Measurements from ENCODE around the gene CTSD.

The CTSD gene

DNA sequence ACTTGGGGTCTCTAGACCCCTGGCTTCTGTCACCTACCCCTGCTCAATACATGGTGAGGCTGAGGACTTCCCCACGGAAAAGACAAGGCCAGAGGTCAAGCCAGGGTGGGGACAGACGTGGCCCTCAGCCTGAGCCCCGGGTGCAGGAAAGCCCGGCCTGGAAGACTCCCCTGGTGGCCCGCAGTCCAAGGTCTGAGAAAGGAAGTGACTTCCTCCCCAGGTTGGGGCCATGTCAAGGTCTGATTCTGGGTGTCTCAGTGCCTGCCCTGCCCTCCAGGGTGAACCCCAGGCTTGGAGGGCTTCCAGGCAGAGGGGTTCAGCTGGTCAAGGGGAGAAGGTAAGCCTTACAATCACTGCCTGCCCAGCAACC lies 3.9 kb downstream of the CTSD start:
- DNase-seq, result no peak
- TF ChIP-seq POLR2A (IDR thresholded peaks at IDR 0.05; ENCODE audit: low read length), result no peak

DNA sequence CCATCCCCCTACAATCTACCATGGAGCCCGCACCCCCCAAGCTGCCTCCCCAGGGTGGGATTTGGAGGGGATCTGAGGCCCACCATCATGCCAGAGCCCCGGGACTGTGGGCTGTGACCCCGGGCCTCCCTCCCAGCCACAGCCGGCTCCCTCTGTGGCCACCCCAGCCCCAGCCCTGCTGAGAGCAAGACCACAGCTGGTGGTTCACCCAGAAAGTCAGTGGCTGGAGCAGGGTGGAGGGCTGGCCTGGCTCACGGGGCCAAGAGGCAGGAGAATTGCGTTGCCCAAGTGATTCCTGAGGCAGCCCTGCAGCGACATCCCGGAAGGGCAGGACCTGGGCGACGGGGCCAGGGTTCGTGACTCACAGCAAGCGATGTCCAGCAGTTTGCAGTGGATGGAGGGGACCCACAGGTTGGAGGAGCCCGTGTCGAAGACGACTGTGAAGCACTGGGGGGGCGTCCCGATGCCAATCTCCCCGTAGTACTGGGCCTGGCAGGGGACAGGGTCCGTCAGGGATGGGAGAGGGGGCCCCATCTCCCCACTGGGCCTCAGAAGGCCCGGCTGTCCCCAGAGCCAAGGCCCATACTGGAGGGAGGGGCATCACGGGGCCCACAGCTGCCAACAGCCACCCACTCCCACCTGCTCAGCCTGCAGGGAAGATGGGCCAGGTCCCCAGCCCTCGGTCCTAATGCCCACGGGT lies 4.4 kb downstream of the CTSD start:
- TF ChIP-seq GATA1 (IDR thresholded peaks at IDR 0.05; ENCODE audit: low read depth, low read length), result no peak
- no peak for TF ChIP-seq POLR2A (IDR thresholded peaks at IDR 0.05; ENCODE audit: low read length)
- DNase-seq, result no peak

DNA sequence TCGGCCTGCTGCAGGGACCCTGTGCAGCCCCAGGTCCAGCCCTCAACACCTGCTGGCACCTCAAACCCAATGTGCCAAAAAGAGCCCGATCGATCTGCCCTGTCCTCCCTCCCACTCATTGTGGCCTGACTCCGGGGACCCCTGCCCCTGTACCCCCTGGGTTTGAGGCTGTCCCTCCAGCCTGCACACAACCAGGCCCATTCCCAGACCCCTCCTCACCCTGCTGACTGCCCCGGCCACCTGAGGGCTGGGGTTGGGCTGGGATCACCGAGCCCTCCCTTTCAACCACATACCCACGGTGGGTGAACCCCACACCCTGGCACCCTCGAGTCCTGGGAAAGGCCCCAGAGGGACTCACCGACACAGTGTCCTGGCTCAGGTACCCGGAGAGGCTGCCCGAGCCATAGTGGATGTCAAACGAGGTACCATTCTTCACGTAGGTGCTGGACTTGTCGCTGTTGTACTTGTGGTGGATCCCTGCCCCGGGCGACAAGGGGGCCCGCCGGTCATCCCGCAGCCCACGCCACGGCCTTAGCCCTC lies 5.0 kb downstream of the CTSD start:
- TF ChIP-seq POLR2A (IDR thresholded peaks at IDR 0.05; ENCODE audit: low read length) (no peak), GATA1 (IDR thresholded peaks at IDR 0.05; ENCODE audit: low read depth, low read length) (no peak)
- no peak for DNase-seq

DNA sequence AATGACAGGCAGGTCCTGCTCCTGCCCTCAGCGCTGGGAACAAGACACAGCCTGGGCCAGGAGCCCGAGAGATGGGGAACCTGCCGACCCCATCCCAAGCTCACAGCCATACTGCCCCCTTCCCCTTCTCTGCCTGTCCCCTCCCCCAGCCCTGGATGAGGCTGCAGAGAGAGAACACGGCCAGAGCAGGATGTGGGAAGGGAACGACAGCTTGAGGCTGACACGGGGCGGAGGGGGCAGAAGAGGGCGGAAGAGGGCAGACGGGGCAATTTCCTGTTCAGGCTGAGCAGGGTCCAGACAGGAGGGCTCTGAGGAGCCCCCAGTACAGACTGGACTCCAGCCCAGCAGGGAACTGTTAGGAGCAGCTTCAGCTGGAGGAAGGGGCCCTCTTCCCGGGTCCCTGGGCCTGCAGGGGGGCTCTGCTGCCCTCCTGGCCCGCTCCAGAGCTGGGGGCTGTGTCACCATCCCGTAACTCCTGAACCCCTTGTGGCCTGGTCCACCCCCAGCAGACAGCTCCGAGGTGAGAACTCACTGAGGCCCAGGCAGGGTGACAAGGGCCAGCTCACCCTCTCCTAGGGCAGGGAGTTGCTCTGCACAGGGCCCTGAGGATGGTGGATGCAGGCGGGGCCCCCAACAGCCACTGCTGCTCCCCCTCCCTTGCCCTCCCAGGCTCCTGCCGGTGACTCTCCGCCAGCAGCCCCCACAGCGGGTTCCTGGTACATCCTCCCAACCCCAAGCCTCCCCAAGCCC lies 5.7 kb downstream of the CTSD start:
- DNase-seq, result no peak
- TF ChIP-seq POLR2A (IDR thresholded peaks at IDR 0.05; ENCODE audit: low read length), result no peak
- no peak for TF ChIP-seq GATA1 (IDR thresholded peaks at IDR 0.05; ENCODE audit: low read depth, low read length)

DNA sequence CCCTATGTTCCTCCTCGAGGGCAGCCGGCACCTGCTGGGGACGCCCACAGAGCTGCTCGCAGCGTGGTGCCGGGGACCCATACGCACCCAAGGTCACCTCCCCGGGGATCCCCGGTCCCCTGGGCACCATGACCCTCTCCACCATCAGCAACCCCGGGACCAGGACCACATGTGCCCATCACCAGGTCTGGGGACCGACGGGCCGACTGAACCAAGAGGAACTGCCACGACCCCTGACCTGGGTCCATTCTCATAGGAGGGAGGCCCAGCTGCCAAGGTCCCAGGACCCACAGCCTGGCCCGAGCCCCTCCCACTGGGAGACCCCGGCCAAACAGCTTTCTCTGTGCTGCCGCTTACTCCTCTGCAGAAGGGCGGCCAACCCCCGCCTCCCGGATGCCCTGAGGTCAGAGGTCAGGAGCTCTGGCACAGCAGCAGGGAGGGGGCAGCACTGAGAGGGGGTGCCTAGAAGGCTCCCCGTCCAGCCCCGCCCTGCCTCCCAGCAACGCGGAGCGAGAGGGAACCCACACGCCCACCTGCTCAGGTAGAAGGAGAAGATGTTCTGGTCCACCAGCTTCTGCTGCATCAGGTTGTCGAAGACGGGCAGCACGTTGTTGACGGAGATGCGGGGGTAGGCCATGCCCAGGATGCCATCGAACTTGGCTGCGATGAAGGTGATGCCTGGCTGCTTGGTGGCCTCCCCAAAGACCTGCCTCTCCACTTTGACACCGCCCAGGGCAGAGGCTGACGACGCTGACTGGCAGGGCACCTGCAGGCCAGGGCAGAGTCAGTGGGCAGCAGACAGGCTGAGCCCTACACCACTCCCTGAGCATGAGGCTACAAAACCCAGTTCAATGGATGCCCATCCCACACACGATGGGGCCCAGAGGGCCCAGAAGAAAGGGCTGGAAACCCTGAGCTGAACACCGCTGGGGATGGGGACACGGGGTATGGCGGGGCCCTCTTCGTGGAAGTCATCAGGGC lies 6.6 kb downstream of the CTSD start:
- TF ChIP-seq POLR2A (IDR thresholded peaks at IDR 0.05; ENCODE audit: low read length) (no peak), GATA1 (IDR thresholded peaks at IDR 0.05; ENCODE audit: low read depth, low read length) (no peak)
- no peak for DNase-seq

DNA sequence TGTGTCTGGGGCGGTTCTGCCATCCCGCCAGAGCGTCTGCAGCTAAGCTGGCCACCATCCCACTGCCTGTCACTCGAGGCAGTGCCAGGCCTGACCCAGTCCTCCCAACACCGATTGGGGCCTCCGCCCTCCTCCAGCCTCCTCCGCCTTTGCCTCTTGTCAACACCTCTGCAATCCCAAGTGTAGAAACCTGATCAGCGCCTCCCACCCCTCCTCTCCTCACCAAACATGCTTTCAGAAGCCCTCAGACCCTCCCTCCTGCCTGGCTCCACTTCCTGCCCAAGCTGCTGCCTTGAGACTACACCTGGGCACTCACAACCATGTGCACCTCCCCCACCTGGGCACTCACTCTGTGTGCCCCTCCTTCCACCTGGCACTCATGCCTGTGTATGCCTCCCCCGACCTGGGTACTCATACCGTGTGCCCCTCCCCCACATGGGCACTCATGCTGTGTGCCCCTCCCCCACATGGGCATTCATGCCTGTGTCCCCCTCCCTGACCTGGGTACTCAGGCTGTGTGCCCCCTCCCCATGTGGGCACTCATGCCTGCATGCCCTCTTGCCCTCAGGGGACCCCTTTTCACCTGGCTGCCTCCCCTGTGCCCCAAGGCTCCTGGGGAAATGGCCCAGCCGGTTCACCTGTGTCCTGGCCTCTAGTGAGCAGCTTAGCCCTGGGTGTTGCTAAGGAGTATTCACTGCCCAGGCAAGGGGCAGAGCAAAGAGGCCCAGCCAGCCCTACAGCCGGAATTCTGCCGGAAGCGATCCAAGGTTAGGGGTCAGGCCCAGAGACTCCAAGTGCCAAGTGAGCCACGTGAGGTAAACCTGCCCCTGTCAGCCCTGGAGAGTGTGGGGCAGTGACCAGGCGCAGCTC lies 7.8 kb downstream of the CTSD start:
- no peak for DNase-seq
- no peak for TF ChIP-seq POLR2A (IDR thresholded peaks at IDR 0.05; ENCODE audit: low read length)
- TF ChIP-seq GATA1 (IDR thresholded peaks at IDR 0.05; ENCODE audit: low read depth, low read length), result no peak

DNA sequence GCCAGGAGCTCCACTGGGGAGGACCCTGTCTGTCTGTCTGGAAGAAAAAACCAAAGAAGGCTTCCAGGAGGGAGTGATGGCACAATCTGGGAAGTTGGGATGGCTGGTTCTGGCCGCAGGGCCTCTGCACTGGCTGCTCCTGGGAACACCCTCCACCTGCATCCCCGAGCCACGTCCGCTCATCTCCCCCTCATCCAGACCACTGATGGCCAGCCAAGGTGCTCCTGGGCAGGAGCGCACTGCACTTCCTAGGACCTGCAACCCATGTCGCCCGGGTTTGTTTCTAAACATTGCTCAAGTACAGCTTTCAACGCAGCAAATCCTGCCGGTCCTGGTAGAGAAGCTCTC lies 8.4 kb downstream of the CTSD start:
- TF ChIP-seq GATA1 (IDR thresholded peaks at IDR 0.05; ENCODE audit: low read depth, low read length) (no peak), POLR2A (IDR thresholded peaks at IDR 0.05; ENCODE audit: low read length) (no peak)
- no peak for DNase-seq

DNA sequence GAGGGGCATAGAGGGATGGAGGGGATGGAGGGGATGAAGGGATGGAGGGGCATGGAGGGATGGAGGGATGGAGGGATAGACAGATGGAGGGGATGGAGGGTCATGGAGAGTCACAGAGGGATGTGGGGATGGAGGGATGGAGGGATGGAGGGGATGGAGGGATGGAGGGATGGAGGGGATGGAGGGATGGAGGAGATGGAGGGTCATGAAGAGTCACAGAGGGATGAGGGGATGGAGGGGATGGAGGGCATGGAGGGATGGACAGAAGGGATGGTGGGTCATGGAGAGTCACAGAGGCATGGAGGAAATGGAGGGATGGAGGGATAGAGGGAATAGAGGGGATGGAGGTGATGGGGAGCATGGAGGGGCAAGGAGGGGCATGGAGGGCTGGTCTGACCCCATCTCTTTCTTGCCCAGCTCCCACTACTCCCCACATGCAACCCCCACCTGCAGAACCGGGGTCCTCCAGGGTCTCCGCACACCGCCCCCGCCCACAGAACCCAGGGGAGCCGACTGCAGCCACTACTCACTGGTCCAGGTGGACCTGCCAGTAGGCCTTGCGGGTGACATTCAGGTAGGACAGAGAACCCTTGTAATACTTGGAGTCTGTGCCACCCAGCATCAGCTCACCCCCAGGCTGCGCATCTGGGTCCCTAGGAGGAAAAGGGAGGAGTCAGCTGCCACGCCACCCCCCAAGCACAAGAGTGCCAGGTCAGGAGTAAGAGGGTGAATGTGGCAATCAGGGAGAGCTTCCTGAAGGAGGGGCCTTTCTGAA lies 9.2 kb downstream of the CTSD start:
- no peak for TF ChIP-seq POLR2A (IDR thresholded peaks at IDR 0.05; ENCODE audit: low read length)
- TF ChIP-seq GATA1 (IDR thresholded peaks at IDR 0.05; ENCODE audit: low read depth, low read length), result no peak

DNA sequence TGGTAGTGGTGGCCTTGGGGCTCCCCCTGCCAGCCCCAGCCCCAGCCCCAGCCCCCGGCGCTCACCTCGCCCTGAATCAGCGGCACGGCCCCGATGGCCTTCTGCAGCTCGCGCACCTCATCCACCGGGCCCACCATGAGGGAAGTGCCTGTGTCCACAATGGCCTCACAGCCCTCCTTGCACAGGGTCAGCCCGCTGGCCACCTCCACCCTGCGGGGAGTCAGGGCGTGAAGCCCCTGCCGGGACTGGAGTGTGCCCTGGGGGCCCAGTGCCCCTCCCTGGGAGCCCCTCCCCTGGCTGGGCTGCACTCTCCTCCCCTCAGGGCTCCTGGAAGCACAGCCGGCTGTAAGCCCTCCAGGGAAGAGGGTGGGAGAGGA lies 9.8 kb downstream of the CTSD start:
- DNase-seq, result no peak
- no peak for TF ChIP-seq POLR2A (IDR thresholded peaks at IDR 0.05; ENCODE audit: low read length)
- no peak for TF ChIP-seq GATA1 (IDR thresholded peaks at IDR 0.05; ENCODE audit: low read depth, low read length)

More for the DNA sequence above, 9.2 kb downstream of the CTSD start:
- no peak for DNase-seq

DNA sequence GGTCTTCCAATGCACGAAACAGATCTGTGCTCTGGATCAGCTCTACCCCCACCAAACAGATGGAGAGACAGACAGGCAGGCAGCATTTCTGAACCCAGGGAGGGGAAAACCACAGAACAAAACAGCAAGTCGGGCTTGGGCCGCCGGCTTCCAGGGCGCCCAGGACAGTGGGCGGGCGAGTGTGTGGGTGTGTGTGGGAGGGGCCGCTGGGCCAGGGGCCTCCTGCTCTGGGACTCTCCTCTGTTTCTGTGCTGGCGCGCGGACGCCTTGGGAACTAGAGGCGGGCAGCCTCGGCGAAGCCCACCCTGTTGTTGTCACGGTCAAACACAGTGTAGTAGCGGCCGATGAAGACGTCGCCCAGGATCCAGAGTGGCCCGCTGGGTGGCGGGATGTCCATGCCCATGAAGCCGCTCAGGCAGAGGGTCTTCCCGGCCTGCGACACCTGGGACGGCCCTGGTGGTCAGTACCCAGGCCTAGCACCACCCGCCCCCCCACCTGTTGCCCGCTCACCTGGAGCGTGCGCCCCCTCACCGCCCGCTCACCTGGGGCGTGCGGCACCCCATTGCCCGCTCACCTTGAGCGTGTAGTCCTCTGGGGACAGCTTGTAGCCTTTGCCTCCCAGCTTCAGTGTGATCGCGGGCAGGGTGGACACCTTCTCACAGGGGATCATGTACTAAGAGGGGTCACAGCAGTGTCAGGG lies 10.3 kb downstream of the CTSD start:
- no peak for DNase-seq
- TF ChIP-seq GATA1 (IDR thresholded peaks at IDR 0.05; ENCODE audit: low read depth, low read length) (no peak), POLR2A (IDR thresholded peaks at IDR 0.05; ENCODE audit: low read length) (no peak)

DNA sequence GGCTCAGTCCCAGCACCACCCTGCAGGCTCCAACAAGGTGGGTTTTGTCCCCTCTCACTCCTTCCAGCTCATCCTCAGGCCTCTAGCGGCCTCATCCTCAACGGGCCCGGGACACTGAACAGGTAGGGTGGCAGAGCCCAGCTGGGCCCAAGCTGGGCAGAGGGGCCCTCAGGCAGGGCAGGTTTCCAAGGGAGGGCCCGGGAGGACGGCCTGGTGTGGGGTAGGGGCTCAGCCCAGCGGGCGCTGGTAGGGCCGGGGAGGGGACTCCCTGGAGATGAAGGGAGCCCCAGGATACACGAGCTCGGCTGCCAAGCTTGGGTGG lies 10.9 kb downstream of the CTSD start:
- no peak for TF ChIP-seq POLR2A (IDR thresholded peaks at IDR 0.05; ENCODE audit: low read length)
- TF ChIP-seq GATA1 (IDR thresholded peaks at IDR 0.05; ENCODE audit: low read depth, low read length), result no peak
- no peak for DNase-seq
